BJ (cell line): ENCODE measurements around the gene TINAGL1. TPM values are rescaled to one million over a fixed set of nuclear protein-coding genes. Genes with fewer than 3 reads are reported as not detected.

ENCODE experiments used
- CTCF ChIA-PET: fragments of 350-600 bp; formaldehyde crosslinking; extraction: SDS; loops from one replicate; lab custom pipeline; 2021; ENCODE audit warnings: antibody characterized with exemption, inconsistent platforms; lab: Yijun Ruan, JAX
- POLR2A ChIA-PET: fragments of 300-600 bp; sonication (Branson Sonifier 250); formaldehyde crosslinking; extraction: SDS; loops from one replicate; lab custom pipeline; 2021; ENCODE audit warnings: antibody characterized with exemption; lab: Charles Lee
- DNase-seq: peaks from one replicate; pipeline ENCODE4 v3.0.0-alpha.2; 2011; ENCODE audit warnings: low read depth
- H3K27me3 ChIP-seq: 2 replicates; pipeline ENCODE4 v1.6.0; 2011; ENCODE audit warnings: low read length; ENCODE audit not compliant: control insufficient read depth, insufficient read depth
- H3K36me3 ChIP-seq: 2 replicates; pipeline ENCODE4 v1.5.1; 2011; ENCODE audit warnings: low read length; ENCODE audit not compliant: control insufficient read depth, insufficient read depth
- H3K4me3 ChIP-seq: 2 replicates; pipeline ENCODE4 v1.5.1; 2011; ENCODE audit warnings: low read depth, mild to moderate bottlenecking, control low read depth, low read length
- CTCF ChIP-seq: IDR thresholded peaks from 2 replicates; pipeline ENCODE4 v1.5.1; 2011; ENCODE audit warnings: low read depth, mild to moderate bottlenecking, control low read depth, inconsistent platforms, low read length, moderate library complexity; ENCODE audit not compliant: insufficient read depth
- polyA plus RNA-seq: library from polyadenylated mRNA; depleted of rRNA; stranded (reverse); fragments of >200 nt; gene quantifications from 2 replicates; pipeline ENCODE4 v1.2.3, GENCODE V29; 2011

TINAGL1 gene
- polyA plus RNA-seq, 1 experiment = 39.0 TPM

DNA sequence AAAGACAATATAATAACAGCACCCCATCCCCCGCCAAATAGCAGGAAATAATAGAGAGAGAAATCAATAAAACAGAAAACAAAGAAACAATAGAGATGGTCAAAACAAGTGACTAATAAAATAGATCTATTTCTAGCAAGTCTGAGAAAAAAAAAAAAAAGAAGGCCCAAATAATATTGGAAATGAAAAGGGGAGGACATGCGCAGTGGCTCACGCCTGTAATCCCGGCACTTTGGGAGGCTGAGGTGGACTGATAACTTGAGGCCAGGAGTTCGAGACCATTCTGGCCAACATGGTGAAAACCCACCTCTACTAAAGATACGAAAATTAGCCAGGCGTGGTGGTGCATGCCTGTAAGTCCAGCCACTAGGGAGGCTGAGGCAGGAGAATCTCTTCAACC lies 22.7 kb downstream of the TINAGL1 start:
- CTCF ChIA-PET = interaction anchor here (0.9 to 19.4 kb wide), 6 partner anchors 11 to 190 kb away, joined by 3 to 366 read pairs (median 5); partner anchors contain the start of gene TINAGL1
- POLR2A ChIA-PET = no interaction called here

GRCh38 chr1:31600641-31601040 lies 24.3 kb downstream of the TINAGL1 start:
- ChIA-PET POLR2A (no interaction called here), CTCF (interaction anchor here (0.8 to 1.4 kb wide), 2 partner anchors 18 to 30 kb away, joined by 3 to 6 read pairs; no protein-coding TSS in a partner anchor)
- TF ChIP-seq CTCF = no peak
- H3K4me3 ChIP-seq = no peak overlapping the region
- no peaks in the 10 kb centered on the region for H3K36me3 ChIP-seq
- no peak for DNase-seq
- H3K27me3 ChIP-seq = 0 out of 2 replicates have a peak, but pooled peaks cover 2% of the 10 kb centered on the region

More for the DNA sequence above, 22.7 kb downstream of the TINAGL1 start:
- H3K36me3 ChIP-seq = no peaks in the 10 kb centered on the region
- H3K27me3 ChIP-seq = 0 out of 2 replicates have a peak, but pooled peaks cover 2% of the 10 kb centered on the region
- TF ChIP-seq CTCF = no peak
- no peak for DNase-seq
- no peak overlapping the region for H3K4me3 ChIP-seq

GRCh38 chr1:31602081-31602480 lies 25.8 kb downstream of the TINAGL1 start:
- CTCF ChIA-PET = interaction anchor here (1.0 to 1.9 kb wide), 5 partner anchors 8 to 39 kb away, joined by 3 to 7 read pairs (median 5); no protein-coding TSS in a partner anchor
- POLR2A ChIA-PET = no interaction called here
- no peak for TF ChIP-seq CTCF
- Histone ChIP-seq H3K4me3 (no peak overlapping the region), H3K27me3 (0 out of 2 replicates have a peak, but pooled peaks cover 2% of the 10 kb centered on the region), H3K36me3 (no peaks in the 10 kb centered on the region)
- no peak for DNase-seq

GRCh38 chr1:31605908-31606427 lies 29.7 kb downstream of the TINAGL1 start:
- Histone ChIP-seq H3K27me3 (0 out of 2 replicates have a peak, but pooled peaks cover 3% of the 10 kb centered on the region), H3K4me3 (no peak overlapping the region), H3K36me3 (no peaks in the 10 kb centered on the region)
- POLR2A ChIA-PET = no interaction called here
- CTCF ChIA-PET = interaction anchor here (0.9 to 2.6 kb wide), 5 partner anchors 10 to 43 kb away, joined by 3 to 9 read pairs (median 6); no protein-coding TSS in a partner anchor
- no peak for DNase-seq
- TF ChIP-seq CTCF = no peak

DNA sequence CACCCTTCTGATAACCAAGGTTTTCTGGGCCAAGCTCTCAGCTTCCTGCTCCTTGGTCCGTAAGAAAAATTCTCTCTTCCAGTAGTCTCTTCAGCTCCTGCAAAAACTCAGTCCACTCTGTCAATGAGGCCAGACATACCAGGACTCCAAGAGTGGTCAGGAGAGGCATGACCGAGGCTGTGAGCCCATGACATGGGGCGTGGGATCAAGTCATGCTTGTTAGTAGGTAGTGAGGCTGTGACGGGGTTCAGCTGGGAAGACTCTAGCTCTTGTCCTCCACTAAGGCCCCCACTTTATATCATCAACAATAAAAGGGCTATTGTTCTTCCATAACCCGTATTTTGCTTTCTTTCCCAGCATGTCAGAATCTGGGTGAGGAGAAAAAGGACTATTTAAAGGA lies 31.0 kb downstream of the TINAGL1 start:
- Histone ChIP-seq H3K27me3 (0 out of 2 replicates have a peak, but pooled peaks cover 3% of the 10 kb centered on the region), H3K4me3 (no peak overlapping the region), H3K36me3 (no peaks in the 10 kb centered on the region)
- TF ChIP-seq CTCF = no peak
- CTCF ChIA-PET = interaction anchor here (0.7 to 2.8 kb wide), 3 partner anchors 11 to 356 kb away, joined by 3 to 22 read pairs (median 3); partner anchors contain the start of gene HCRTR1
- POLR2A ChIA-PET = no interaction called here
- DNase-seq = no peak
